Bone marrow (tissue), 2 donors: ENCODE data around the gene ASB14.

Experiments
- DNase-seq, 2 donors: peaks; one replicate each; lab custom pipeline; 2025; lab: John Stamatoyannopoulos, UW

ASB14 gene

DNA sequence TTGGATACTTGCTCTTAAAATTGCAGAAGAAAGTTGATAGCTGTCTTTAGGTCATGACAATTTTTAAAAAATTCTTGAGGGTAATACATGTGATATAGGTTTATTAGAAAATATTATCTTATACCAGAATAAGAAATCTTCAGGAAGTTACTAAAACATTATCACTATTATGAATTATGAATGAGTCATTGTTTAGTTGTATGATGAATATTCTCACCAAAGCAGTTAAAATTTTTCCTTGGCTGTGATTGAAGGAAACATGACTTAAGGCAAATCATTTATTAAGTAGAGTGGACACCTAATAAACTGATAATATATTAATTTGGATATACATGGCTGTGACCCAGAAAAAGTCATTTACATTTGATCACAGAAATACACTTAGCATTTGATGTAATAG, 34.8 kb downstream of the ASB14 start:
- DNase-seq = no peak

- no peak for DNase-seq
These were observed 35.6 kb downstream of the ASB14 start for GRCh38 chr3:57256844-57257243.

GRCh38 chr3:57252404-57252803, 40.1 kb downstream of the ASB14 start:
- DNase-seq = no peak

DNA sequence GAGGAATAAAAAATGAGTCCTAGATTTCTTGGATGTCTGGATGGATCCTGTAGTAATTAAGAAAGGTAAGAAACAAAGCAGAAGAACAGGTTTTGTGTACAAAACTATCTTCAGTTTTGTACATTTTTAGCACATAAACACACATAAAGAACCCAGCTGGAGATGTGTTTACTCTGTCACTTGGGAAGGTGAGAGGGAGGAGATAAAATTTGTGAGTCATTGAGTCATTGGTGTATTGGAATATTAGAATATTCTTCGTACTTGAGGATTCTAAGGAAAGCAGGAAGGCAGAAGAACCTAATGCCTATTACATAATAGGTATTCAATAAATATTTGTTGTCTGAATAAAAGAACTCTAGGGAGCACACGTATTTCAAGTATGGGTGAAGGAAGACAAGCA, 47.5 kb downstream of the ASB14 start:
- no peak for DNase-seq

DNA sequence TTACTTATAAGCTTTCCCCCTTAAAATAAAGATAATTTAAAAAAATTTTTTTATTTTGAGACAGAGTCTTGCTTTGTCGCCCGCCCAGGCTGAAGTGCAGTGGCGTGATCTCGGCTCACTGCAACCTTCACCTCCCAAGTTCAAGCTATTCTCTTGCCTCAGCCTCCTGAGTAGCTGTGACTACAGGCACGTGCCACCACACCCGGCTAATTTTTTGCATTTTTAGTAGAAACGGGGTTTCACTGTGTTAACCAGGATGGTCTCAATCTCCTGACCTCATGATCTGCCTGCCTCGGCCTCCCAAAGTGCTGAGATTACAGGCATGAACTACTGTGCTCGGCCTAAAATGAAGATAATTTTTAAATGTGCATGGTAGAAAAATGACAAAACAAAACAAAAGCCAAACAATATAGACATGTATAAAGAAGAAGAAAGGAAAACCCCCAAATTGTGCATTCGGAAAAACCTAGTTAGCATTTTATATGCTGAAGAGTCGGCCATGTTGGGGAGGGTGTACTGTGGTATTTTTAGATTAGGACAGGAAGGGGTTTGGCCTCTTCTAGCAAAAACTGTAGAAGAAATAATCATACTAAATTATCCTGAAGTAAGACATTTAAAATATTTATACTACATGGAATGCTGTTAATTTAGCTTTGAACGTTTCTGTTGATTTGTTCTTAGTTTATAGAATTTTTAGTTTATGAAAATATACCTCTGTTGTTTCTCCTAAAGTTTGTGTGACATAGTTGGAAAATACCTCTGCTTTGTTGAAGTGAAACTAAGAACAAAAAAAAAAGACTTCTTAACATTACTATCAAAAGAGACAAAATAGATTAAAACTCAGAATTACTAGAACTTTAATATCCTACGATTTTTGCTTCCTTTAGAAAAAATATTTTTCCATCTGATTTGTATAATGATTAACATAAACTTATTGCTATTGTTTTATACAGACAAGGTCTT, 57.6 kb downstream of the ASB14 start:
- DNase-seq = no peak

GRCh38 chr3:57233799-57234198, 58.7 kb downstream of the ASB14 start:
- DNase-seq = no peak

GRCh38 chr3:57230006-57230405, 62.5 kb downstream of the ASB14 start:
- no peak for DNase-seq

DNA sequence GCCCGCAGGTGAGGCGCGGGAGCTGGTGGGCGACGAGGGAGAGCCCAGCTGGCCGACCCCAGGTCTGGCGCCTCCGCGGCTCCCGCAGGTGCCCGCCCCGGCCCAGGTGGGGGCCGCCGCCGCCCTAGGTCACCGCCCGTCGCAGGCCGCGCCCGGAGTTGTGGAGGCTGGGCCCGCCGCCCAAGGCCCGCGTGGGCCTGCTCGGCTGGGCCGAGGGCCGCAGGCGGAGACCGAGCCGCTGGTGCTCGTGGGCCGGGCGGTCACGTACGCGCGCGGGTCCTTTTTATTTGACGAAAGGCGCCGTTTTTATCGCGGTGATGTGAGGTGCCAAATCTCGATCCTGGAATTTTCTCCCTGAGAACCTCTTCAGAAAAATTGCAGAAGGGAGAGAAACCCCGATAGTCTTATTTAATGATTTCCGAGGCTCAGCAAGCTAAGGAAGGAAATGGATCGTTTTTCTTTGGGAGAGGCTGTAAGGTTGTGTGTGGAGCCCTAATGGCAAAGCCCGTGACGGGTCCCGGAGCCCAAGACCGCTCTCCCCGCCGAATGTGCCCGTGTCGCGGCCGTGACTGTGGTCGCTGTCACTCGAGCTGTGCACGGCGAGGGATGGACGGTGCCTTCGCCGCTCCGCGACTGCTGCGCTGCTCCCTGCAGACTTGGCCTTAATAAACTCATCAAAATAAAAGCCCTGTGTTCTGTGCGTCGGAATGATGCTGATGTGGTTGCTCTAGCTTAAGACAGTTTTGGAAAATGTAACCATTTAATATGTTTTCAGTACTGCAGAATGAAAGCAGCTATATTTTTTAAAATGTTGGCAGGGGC, 64.3 kb downstream of the ASB14 start:
- peak in 1 of 2 donors; percentile 37 for DNase-seq

DNA sequence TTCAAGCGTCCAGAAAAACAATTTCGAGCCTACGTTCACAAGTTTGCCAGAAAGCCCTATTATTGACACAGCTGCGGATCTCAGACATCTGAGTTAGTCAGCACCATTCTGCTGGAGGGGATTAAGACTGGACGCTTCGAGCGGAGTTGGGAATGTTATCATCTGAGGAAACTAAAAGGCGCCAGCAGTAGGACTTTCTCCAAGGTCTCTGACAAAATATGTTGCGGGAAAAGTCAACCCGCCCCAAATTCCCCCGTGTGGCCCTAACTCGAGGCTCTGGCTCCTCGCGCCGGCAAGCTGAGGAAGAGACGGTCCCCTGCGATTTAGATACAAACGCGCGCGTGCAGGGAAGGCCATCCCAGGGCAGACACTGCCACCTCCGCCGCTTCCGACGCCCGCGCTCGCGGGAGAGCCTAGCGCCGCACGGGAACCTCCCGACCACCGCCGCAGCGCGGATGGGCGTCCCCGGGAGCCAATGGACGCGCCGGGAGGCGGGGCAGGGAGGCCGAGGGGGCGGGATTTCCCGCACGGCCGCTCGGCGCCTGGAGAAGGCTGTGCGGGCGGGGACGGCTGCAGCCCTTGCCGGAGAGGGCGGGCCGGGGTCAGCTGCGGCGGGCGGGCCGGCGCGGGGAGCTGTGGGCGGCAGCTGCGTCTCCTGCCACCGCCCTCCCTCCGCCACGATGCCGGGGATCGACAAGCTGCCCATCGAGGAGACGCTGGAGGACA, 65.1 kb downstream of the ASB14 start, which contains the start of gene APPL1:
APPL1 (plus strand) TSS at position 526 of the 726 bp plus-strand sequence; CDS start at position 681, 155 bp downstream.
- peak; percentile 66 to 69 for DNase-seq

GRCh38 chr3:57226176-57226575, 66.3 kb downstream of the ASB14 start:
- DNase-seq = peak in 1 of 2 donors; percentile 68

- no peak for DNase-seq
These were observed 67.6 kb downstream of the ASB14 start for GRCh38 chr3:57224856-57225255.

DNA sequence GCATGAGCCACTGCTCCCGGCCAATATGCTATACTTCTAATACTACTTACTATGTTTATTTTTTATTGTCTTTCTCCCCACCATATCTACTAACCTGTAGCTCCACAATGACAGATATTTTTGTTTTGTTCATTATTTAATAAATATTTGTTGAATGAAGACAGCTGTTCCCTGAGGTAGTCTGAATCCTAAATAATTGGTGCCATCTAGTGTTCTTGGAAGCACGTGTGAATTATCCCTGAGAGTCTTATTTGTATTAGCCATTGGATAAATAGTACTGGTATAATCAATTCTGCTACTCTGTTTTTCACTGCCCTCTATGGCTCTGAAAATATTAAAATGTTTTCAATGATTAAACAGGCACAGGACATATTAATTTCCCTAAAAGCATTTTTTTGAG, 70.6 kb downstream of the ASB14 start:
- DNase-seq = no peak
